Muscle layer of colon (tissue), 2 donors: ENCODE measurements around the gene RMND5A.
"Not testable (repeated sequence)": the region's sequence is repeated elsewhere in the genome, so short reads cannot be mapped to it uniquely, and the experiment has no call there.

Source experiments
- H3K27ac ChIP-seq: one replicate; pipeline ENCODE4 v1.7.0; 2013; ENCODE audit warnings: low read depth, mild to moderate bottlenecking, low read length, moderate library complexity
- H3K27me3 ChIP-seq, 2 donors: one replicate each; pipeline ENCODE4 v1.7.0; 2013; ENCODE audit warnings: low read length in 2 of 2, mild to moderate bottlenecking in 2 of 2; ENCODE audit not compliant: insufficient read depth in 2 of 2, control insufficient read depth in 1 of 2
- H3K36me3 ChIP-seq: one replicate; pipeline ENCODE4 v1.7.0; 2013; ENCODE audit warnings: mild to moderate bottlenecking, low read length; ENCODE audit not compliant: insufficient read depth
- H3K4me1 ChIP-seq: one replicate; pipeline ENCODE4 v1.7.0; 2013; ENCODE audit warnings: mild to moderate bottlenecking, low read length; ENCODE audit not compliant: insufficient read depth
- H3K4me3 ChIP-seq, 2 donors: one replicate each; pipeline ENCODE4 v1.7.0; 2013; ENCODE audit warnings: low read length in 2 of 2, low read depth in 1 of 2, mild to moderate bottlenecking in 1 of 2, moderate library complexity in 1 of 2
- H3K9ac ChIP-seq: one replicate; pipeline ENCODE4 v1.7.0; 2013; ENCODE audit warnings: low read length
- H3K9me3 ChIP-seq: one replicate; pipeline ENCODE4 v1.7.0; 2013; ENCODE audit warnings: mild to moderate bottlenecking, low read length
- donor health status: abdominal sarcoma.
- donor health status: Adenocarcinoma of cecum.

Gene RMND5A

GRCh38 chr2:86686460-86686859, 33.6 kb upstream of the RMND5A start:
- H3K36me3 ChIP-seq, result no peaks in the 10 kb centered on the region
- no peaks in the 10 kb centered on the region for H3K9me3 ChIP-seq
- H3K27ac ChIP-seq, result no peak overlapping the region
- H3K4me3 ChIP-seq, result no peak overlapping the region
- H3K27me3 ChIP-seq, result no peaks in the 10 kb centered on the region
- no peaks in the 10 kb centered on the region for H3K4me1 ChIP-seq
- H3K9ac ChIP-seq, result no peak overlapping the region

- no peaks in the 10 kb centered on the region for H3K9me3 ChIP-seq
- no peak overlapping the region for H3K4me3 ChIP-seq
- no peaks in the 10 kb centered on the region for H3K36me3 ChIP-seq
- H3K27ac ChIP-seq, result no peak overlapping the region
- no peak overlapping the region for H3K9ac ChIP-seq
- no peaks in the 10 kb centered on the region for H3K27me3 ChIP-seq
- H3K4me1 ChIP-seq, result no peaks in the 10 kb centered on the region
These were observed 33.2 kb upstream of the RMND5A start for GRCh38 chr2:86686905-86687304.

- H3K9me3 ChIP-seq, result no peaks in the 10 kb centered on the region
- no peaks in the 10 kb centered on the region for H3K36me3 ChIP-seq
- H3K4me1 ChIP-seq, result no peaks in the 10 kb centered on the region
- H3K9ac ChIP-seq, result no peak overlapping the region
- no peaks in the 10 kb centered on the region for H3K27me3 ChIP-seq
- H3K4me3 ChIP-seq, result no peak overlapping the region
- no peak overlapping the region for H3K27ac ChIP-seq
These were observed 24.9 kb upstream of the RMND5A start for GRCh38 chr2:86695053-86695691.

- H3K4me1 ChIP-seq, result no peaks in the 10 kb centered on the region
- H3K27me3 ChIP-seq, result no peaks in the 10 kb centered on the region
- H3K9me3 ChIP-seq, result no peaks in the 10 kb centered on the region
- H3K36me3 ChIP-seq, result no peaks in the 10 kb centered on the region
- H3K9ac ChIP-seq, result no peak overlapping the region
- no peak overlapping the region for H3K27ac ChIP-seq
- H3K4me3 ChIP-seq, result no peak overlapping the region
These were observed 22.5 kb upstream of the RMND5A start for GRCh38 chr2:86697551-86698104.

- Histone ChIP-seq H3K27ac (no peak overlapping the region), H3K36me3 (no peaks in the 10 kb centered on the region), H3K4me1 (peaks cover 8% of the 10 kb centered on the region), H3K9ac (no peak overlapping the region), H3K4me3 (no peak overlapping the region), H3K9me3 (no peaks in the 10 kb centered on the region), H3K27me3 (no peaks in the 10 kb centered on the region)
These were observed 19.4 kb upstream of the RMND5A start for GRCh38 chr2:86700690-86701089.

- no peak overlapping the region for H3K4me3 ChIP-seq
- H3K9me3 ChIP-seq, result no peaks in the 10 kb centered on the region
- no peaks in the 10 kb centered on the region for H3K36me3 ChIP-seq
- peaks cover 8% of the 10 kb centered on the region for H3K4me1 ChIP-seq
- H3K27ac ChIP-seq, result no peak overlapping the region
- no peaks in the 10 kb centered on the region for H3K27me3 ChIP-seq
- H3K9ac ChIP-seq, result no peak overlapping the region
These were observed 16.3 kb upstream of the RMND5A start for GRCh38 chr2:86703704-86704361.

- H3K27ac ChIP-seq, result no peak overlapping the region
- H3K4me3 ChIP-seq, result no peak overlapping the region
These were observed 15.6 kb upstream of the RMND5A start for GRCh38 chr2:86704459-86704971.

GRCh38 chr2:86706220-86706619, 13.9 kb upstream of the RMND5A start:
- Histone ChIP-seq H3K27ac (no peak overlapping the region), H3K9ac (no peak overlapping the region), H3K9me3 (no peaks in the 10 kb centered on the region), H3K4me3 (no peak overlapping the region), H3K27me3 (no peaks in the 10 kb centered on the region), H3K36me3 (no peaks in the 10 kb centered on the region), H3K4me1 (peaks cover 8% of the 10 kb centered on the region)

More at GRCh38 chr2:86704459-86704971, 15.6 kb upstream of the RMND5A start:
- H3K9ac ChIP-seq, result no peak overlapping the region
- no peaks in the 10 kb centered on the region for H3K27me3 ChIP-seq
- H3K9me3 ChIP-seq, result no peaks in the 10 kb centered on the region
- no peaks in the 10 kb centered on the region for H3K36me3 ChIP-seq
- H3K4me1 ChIP-seq, result peaks cover 8% of the 10 kb centered on the region

GRCh38 chr2:86706935-86707334, 13.2 kb upstream of the RMND5A start:
- Histone ChIP-seq H3K9me3 (no peaks in the 10 kb centered on the region), H3K4me1 (peaks cover 8% of the 10 kb centered on the region)

GRCh38 chr2:86708126-86708525, 12.0 kb upstream of the RMND5A start:
- H3K4me3 ChIP-seq, H3K4me1 ChIP-seq, H3K9me3 ChIP-seq, H3K36me3 ChIP-seq, H3K9ac ChIP-seq, H3K27ac ChIP-seq, H3K27me3 ChIP-seq: not testable (repeated sequence)

More at GRCh38 chr2:86706935-86707334, 13.2 kb upstream of the RMND5A start:
- Histone ChIP-seq H3K27me3 (no peaks in the 10 kb centered on the region), H3K27ac (no peak overlapping the region), H3K4me3 (no peak overlapping the region), H3K9ac (no peak overlapping the region), H3K36me3 (no peaks in the 10 kb centered on the region)

- H3K4me1 ChIP-seq, H3K4me3 ChIP-seq, H3K9ac ChIP-seq, H3K36me3 ChIP-seq, H3K27ac ChIP-seq, H3K27me3 ChIP-seq, H3K9me3 ChIP-seq: not testable (repeated sequence)
These were observed 5.4 kb upstream of the RMND5A start for GRCh38 chr2:86714579-86715173.
